Measurements from ENCODE around the gene ZNF341.
"Not testable (repeated sequence)": the region's sequence is repeated elsewhere in the genome, so short reads cannot be mapped to it uniquely, and the experiment has no call there.

Gene ZNF341

DNA sequence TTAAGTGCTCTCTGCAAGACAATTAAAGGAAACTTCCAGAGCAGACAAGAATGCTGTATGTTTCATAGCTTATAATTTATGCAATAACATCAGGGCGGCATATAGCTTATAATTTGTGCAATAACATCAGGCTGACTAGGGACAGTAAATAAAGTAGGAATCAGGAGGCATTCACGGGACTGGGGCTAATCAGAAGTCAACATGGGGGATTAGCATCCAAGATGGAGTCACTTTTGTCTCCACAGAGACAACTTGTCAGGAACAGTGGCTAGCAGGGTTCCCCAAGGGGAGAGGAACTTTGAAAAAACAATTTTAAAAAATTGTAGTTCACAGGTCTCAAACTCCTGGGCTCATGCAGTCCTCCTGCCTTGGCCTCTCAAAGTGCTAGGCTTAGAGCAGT, 3.3 kb upstream of the ZNF341 start:
- DNase-seq (ENCODE audit: low read depth in 1 of 2, low spot score in 1 of 2): no peak

- no peak for DNase-seq (ENCODE audit: low read depth in 1 of 2, low spot score in 1 of 2)
These were observed 2.7 kb upstream of the ZNF341 start for GRCh38 chr20:33729101-33729500.

DNA sequence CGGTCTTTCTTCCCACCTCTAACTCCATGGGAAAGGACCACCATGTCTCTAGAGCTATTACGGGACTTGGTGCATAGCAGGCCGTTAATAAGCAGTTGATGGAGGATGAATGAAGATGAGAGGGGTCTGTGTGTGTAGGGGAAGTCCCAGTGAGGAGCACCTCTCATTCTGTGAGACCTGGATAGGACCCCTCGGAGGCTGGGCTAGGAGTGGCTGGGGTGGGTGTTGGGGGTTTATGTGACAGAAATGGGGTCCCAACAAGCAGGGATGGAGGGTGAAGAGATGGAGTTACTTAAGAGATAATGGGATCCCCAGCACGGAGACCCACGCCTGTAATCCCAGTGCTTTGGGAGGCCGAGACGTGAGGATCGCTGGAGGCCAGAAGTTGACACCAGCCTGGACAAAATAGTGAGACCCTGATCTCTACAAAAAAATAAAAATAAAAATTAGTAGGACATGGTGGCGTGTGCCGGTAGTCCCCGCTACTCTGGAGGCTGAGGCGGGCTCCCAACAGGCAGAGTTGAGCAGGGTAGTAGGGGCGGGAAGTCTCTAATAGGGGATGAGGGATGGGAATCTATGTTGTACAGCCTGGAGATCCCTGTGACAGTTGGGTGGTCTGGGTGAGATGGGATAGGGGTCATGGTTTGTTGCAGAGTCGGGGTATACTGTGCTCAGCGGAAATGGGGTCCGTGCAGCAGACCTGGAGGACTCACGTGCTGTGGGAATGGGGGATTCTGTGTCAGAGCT, 677 bp upstream of the ZNF341 start:
- no peak for DNase-seq (ENCODE audit: low read depth in 1 of 2, low spot score in 1 of 2)

- DNase-seq (ENCODE audit: low read depth in 1 of 2, low spot score in 1 of 2): peak; percentile 67 to 68
These were observed 572 bp downstream of the ZNF341 start for GRCh38 chr20:33732166-33732970.

GRCh38 chr20:33733654-33734576, 2.1 kb downstream of the ZNF341 start:
- DNase-seq (ENCODE audit: low read depth in 1 of 2, low spot score in 1 of 2): no peak

DNA sequence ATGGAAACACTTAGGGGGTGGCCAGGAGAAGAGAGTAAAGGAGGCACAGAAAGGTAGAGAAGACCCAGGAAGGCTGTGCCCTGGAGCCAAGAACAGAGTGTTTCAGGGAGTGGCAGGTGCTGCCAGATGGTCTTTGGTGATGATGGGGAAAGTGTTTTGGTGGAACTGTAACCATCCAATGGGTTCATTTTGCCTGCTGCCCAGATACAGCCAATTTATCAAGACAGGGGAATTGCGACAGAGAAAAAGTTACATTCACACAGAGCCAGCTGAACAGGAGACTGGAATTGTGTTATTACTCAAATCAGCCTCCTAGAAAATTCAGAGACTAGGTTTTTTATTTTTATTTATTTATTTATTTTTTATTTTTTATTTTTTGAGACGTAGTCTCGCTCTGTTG, 5.2 kb downstream of the ZNF341 start:
- no peak for DNase-seq (ENCODE audit: low read depth in 1 of 2, low spot score in 1 of 2)

DNA sequence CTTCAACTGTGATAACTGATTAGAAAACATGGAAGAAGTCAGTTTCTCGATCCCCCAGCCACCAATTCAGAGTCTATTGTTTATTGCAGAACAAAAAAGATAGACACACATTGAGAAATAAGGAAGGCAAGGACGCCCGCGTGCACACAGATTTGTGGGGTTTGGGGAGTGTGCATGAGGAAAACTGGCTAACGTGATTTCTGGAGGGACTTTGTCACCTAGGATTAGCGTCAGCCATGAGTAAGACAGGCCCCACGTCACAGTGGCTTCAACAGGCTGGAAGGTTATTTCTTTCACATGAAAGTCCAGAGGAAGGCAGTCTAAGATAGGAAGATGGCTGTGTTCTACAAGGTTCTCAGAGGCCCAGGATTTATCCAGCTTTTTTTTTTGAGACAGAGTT, 7.7 kb downstream of the ZNF341 start:
- no peak for DNase-seq (ENCODE audit: low read depth in 1 of 2, low spot score in 1 of 2)

GRCh38 chr20:33740189-33740588, 8.4 kb downstream of the ZNF341 start:
- no peak for DNase-seq (ENCODE audit: low read depth in 1 of 2, low spot score in 1 of 2)

- no peak for DNase-seq (ENCODE audit: low read depth in 1 of 2, low spot score in 1 of 2)
These were observed 12.4 kb downstream of the ZNF341 start for GRCh38 chr20:33744181-33744580.

DNA sequence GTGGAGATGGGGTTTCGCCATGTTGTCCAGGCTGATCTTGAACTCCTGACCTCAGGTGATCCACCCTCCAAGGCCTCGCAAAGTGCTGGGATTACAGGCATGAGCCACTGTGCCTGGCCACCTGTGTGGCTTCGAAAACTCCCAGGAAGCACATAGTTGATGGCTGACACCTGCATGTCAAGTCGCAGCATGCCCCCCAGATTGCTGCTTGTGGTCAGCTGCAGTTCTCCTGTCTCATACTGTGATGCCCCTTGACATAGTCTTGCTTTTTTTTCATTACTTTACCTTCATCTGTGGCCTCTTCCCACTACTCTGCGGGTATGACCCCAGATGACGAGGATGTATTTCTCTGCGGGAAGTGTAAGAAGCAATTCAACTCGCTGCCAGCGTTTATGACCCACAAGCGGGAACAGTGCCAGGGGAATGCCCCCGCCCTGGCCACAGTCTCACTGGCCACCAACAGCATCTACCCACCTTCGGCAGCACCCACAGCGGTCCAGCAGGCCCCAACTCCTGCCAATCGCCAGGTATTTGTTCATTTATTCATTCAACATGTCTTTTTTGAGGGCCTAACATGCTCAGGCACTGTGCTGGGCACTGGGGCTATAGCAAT, 13.1 kb downstream of the ZNF341 start:
- no peak for DNase-seq (ENCODE audit: low read depth in 1 of 2, low spot score in 1 of 2)

- DNase-seq (ENCODE audit: low read depth in 1 of 2, low spot score in 1 of 2): no peak
These were observed 14.7 kb downstream of the ZNF341 start for GRCh38 chr20:33746325-33746998.

GRCh38 chr20:33751775-33752174, 20.0 kb downstream of the ZNF341 start:
- no peak for DNase-seq (ENCODE audit: low read depth in 1 of 2, low spot score in 1 of 2)

DNA sequence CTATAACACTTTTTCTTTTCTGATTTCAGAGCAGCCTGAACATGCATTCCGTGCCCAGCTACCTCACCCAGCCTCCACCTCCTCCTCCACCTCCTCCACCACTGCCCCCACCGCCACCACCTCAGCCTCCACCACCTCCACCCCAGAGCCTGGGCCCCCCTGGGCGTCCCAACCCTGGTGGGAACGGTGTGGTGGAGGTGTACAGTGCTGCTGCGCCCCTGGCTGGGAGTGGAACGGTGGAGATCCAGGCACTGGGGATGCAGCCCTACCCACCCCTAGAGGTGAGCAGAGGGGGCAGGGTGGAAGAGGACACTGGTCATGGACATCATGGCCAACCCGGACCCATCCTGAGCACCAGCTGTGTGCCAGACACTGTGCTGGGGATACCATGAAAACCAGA, 21.3 kb downstream of the ZNF341 start:
- DNase-seq (ENCODE audit: low read depth in 1 of 2, low spot score in 1 of 2): no peak

- no peak for DNase-seq (ENCODE audit: low read depth in 1 of 2, low spot score in 1 of 2)
These were observed 22.0 kb downstream of the ZNF341 start for GRCh38 chr20:33753763-33754162.

DNA sequence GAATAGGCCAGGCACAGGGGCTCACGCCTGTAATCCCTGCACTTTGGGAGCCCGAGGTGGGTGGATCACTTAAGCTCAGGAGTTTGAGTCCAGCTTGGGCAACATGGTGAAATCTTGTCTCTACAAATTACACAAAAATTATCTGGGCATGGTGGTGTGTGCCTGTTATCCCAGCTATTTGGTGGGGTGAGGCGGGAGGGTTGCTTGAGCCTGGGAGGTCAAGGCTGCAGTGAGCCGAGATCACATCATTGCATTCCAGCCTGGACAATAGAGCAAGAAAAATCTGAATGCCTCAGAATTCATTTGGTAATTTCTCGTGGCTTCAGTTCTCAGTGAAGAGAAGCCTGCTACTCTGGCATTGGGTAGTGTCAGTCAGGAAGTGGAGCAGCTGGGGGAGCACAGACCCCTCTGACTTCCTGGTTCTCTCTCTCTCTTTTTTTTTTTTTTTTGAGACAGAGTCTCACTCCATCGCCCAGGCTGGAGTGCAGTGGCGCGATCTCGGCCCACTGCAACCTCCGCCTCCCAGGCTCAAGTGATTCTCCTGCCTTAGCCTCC, 24.2 kb downstream of the ZNF341 start:
- DNase-seq (ENCODE audit: low read depth in 1 of 2, low spot score in 1 of 2): not testable (repeated sequence)

DNA sequence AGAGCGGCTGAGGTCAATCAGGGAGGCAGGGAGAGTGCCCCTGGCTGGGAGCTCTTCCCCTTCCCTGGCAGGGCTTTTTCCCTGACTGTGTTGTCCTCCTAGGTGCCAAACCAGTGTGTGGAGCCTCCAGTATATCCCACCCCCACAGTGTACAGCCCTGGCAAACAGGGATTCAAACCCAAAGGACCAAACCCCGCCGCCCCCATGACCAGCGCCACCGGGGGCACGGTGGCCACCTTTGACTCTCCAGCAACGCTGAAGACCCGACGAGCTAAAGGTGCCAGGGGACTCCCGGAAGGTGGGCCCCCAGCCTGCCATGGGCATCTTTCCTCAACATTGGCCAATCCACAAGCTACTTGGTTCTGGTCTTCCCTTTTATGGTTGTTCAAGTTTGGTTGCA, 25.2 kb downstream of the ZNF341 start:
- DNase-seq (ENCODE audit: low read depth in 1 of 2, low spot score in 1 of 2): no peak

GRCh38 chr20:33757458-33757857, 25.7 kb downstream of the ZNF341 start:
- DNase-seq (ENCODE audit: low read depth in 1 of 2, low spot score in 1 of 2): no peak

DNA sequence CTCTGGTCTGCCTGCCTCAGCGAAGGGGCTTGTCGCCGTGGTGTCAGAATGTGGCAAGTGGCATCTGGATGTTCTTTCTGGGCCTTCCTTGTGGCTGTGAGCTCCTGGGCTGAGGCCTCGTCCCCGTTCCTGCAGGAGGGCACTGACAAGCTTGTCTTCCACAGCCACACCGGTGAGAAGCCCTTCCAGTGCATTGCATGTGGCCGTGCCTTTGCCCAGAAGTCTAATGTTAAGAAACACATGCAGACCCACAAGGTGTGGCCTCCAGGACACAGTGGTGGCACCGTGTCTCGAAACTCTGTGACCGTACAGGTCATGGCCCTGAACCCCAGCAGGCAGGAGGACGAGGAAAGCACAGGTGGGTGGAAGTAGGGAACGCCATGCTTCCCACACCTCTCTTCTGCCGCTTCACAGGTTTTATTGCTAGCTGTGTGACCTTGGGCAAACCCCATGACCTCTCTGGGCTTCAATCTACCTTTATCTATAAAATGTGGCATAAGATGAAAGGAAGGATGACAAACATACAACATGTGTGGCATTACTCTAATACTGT, 30.0 kb downstream of the ZNF341 start:
- no peak for DNase-seq (ENCODE audit: low read depth in 1 of 2, low spot score in 1 of 2)

DNA sequence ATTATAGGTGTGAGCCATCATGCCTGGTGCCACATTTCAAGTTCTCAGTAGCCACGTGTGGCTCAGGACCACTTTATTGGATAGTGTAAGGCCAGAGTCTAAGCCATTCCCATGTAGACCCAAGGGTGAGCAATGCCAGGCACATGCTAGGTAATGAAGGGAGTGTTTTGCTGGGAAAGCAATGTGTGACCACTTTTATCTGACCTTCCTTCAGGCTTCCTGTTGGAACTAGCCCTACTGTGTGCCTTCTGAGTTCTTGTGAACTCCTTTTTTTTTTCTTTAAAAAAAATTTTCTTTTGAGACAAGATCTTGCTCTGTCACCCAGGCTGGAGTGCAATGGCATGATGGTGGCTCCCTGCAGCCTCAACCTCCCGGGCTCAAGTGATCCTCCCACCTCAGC, 33.3 kb downstream of the ZNF341 start:
- no peak for DNase-seq (ENCODE audit: low read depth in 1 of 2, low spot score in 1 of 2)

DNA sequence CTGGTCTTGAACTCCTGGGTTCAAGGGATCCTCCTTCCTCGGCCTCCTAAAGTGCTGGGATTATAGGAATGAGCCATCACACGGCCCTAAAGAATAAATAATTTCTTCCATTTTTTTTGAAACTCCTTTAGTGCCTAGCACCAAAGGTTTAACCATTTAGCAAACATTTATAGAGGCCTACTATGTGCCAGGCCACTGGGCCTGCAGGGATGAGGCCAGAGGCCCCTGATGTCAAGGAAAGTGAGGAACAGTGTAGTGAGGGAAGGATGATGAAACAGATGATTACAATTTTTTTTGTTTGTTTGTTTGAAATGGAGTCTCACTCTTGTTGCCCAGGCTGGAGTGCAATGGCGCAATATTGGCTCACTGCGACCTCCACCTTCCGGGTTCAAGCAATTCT, 33.8 kb downstream of the ZNF341 start:
- no peak for DNase-seq (ENCODE audit: low read depth in 1 of 2, low spot score in 1 of 2)
